Gastroesophageal sphincter (tissue), 3 donors: ENCODE measurements around the gene RASL10A.

Source experiments
- EP300 ChIP-seq: sonication (generic); formaldehyde crosslinking; IDR thresholded peaks from one replicate; pipeline ENCODE4 v1.6.1; 2017; ENCODE audit warnings: antibody characterized with exemption, mild to moderate bottlenecking
- POLR2A ChIP-seq, 2 donors: fragments of 450-650 bp; IDR thresholded peaks; one replicate each; pipeline ENCODE4 v1.6.1; 2017; ENCODE audit warnings: antibody characterized with exemption in 2 of 2, mild to moderate bottlenecking in 2 of 2, moderate library complexity in 1 of 2
- POLR2AphosphoS5 ChIP-seq: sonication (generic); formaldehyde crosslinking; IDR thresholded peaks from one replicate; pipeline ENCODE4 v1.6.1; 2017; ENCODE audit warnings: antibody characterized with exemption
- TF ChIP-seq, protein P1 (sequence below), 4 experiments: fragments of 200-600 bp in 2 of 4; fragments of 450-650 bp in 2 of 4; sonication (generic) in 1 of 4; IDR thresholded peaks; one replicate each; pipeline ENCODE4 v1.5.1; 2017 to 2019; ENCODE audit warnings: antibody characterized with exemption in 4 of 4, mild to moderate bottlenecking in 2 of 4, moderate library complexity in 2 of 4

DNA sequence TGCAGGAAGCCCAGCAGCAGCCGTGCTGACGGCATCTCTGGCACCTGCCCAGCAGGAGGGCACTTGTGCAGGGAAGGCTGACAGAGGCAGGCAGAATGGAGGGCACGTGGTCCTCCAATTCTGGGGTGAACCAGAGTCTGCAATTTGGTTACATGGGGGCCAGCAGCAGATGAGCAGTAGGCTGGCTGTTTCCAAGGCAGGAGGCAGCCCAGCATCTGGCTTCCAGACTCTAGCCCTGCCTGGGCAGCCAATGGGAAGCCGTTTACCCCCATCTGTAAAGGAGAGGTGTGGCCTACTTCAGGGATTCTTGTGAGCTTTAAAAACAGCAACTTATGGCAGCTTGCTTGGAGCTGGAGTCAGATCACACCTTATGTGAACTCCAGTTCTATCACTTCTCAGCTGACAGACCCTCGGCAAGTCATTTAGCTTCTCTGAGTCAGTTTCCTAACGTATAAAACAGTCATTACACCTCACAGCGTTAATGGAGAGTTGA is 27.9 kb upstream of the RASL10A start:
- TF ChIP-seq, protein P1, sequence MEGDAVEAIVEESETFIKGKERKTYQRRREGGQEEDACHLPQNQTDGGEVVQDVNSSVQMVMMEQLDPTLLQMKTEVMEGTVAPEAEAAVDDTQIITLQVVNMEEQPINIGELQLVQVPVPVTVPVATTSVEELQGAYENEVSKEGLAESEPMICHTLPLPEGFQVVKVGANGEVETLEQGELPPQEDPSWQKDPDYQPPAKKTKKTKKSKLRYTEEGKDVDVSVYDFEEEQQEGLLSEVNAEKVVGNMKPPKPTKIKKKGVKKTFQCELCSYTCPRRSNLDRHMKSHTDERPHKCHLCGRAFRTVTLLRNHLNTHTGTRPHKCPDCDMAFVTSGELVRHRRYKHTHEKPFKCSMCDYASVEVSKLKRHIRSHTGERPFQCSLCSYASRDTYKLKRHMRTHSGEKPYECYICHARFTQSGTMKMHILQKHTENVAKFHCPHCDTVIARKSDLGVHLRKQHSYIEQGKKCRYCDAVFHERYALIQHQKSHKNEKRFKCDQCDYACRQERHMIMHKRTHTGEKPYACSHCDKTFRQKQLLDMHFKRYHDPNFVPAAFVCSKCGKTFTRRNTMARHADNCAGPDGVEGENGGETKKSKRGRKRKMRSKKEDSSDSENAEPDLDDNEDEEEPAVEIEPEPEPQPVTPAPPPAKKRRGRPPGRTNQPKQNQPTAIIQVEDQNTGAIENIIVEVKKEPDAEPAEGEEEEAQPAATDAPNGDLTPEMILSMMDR (IDR thresholded peaks at IDR 0.05), result no peak
- TF ChIP-seq POLR2A (IDR thresholded peaks at IDR 0.05) (no peak), EP300 (no peak), POLR2AphosphoS5 (no peak)
